Ramos (cell line): ENCODE results near the gene IFIT2.
"Not testable (repeated sequence)": the region's sequence is repeated elsewhere in the genome, so short reads cannot be mapped to it uniquely, and the experiment has no call there.

Experiments used
- in situ Hi-C: fragments of 300-500 bp; cut with MboI; formaldehyde crosslinking; loops from one replicate; pipeline ENCODE4 v1.14.3; 2022; ENCODE audit warnings: low sequenced_read_pairs; ENCODE audit not compliant: unreplicated experiment

The IFIT2 gene

DNA sequence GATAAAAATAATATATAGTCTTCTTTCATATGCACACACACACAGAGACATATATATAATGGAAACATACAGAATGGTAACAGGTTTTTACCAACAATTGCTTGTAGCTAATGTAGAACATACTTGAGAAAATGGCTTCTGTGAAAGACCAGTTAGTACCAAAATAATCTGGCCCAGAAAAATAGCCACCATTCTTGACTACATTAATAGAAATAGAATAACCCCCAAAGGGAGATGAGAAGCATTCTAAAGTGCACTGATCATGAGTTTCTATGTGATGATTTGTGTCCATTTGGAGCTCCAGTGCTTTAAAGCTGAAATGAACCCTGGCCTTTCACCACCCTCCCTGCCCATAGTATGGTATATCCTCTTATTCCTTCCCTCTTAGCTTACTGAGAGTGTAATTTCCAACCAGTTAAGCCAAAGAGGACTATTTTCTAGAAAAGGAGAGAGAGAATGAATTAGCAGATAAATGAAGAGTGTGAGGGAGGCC, 22.9 kb upstream of the IFIT2 start:
- in situ Hi-C loops = no loop called here

GRCh38 chr10:89279421-89279869, 22.4 kb upstream of the IFIT2 start:
- in situ Hi-C loops = no loop called here

GRCh38 chr10:89280508-89280907, 21.3 kb upstream of the IFIT2 start:
- in situ Hi-C loops = no loop called here

GRCh38 chr10:89281606-89282395, 20.0 kb upstream of the IFIT2 start:
- in situ Hi-C loops = no loop called here

DNA sequence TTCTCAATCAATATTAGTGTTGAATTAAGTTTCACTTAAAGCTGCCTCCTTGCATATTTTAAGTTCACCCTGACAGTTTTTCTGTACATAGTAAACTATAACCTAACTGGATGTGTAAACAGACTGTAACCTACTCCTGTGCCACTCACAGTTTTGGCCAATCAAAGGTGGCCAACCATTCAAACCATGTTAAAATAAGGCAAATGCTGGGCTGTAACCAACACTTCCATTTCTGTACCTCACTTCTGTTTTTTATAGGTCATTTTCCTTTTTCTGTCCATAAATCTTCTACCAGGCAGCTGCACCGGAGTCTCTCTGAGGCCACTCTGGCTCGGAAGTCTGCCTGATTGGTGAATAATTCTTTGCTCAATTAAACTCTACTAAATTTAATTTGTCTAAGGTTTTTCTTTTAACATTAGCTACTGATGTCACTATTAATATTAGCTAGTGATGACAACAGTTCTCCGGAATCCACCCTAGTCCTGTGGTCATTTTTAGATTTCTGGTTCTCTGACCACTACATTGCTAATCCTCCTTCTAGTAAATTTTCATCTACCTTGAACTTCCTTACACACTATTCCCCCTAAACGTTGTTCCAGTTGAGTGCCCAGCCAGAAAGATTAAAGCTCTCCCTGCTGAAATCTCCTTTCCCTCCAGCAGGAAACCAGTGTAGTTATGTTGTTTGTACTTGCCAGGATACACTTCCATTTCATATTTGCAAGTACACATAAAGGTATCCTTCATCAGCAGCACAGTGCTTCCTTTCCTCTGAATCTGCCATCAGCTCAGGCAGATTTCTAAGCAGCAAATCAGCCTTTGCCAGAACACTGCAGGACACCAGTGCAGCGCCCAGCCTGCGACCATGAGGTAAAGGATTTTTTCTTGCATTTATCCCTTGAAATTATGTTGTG, 18.6 kb upstream of the IFIT2 start:
- in situ Hi-C loops = no loop called here

- in situ Hi-C loops = no loop called here
Measured at GRCh38 chr10:89283936-89284475, 17.8 kb upstream of the IFIT2 start.

DNA sequence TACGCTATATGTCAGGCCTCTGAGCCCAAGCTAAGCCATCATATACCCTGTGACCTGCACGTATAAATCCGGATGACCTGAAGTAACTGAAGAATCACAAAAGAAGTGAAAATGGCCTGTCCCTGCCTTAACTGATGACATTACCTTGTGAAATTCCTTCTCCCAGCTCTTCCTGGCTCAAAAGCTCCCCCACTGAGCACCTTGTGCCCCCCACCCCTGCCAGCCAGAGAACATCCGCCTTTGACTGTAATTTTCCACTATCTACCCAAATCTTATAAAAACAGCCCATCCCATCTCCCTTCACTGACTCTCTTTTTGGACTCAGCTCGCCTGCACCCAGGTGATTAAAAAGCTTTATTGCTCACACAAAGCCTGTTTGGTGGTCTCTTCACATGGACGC, 17.1 kb upstream of the IFIT2 start:
- in situ Hi-C loops = not testable (repeated sequence)

DNA sequence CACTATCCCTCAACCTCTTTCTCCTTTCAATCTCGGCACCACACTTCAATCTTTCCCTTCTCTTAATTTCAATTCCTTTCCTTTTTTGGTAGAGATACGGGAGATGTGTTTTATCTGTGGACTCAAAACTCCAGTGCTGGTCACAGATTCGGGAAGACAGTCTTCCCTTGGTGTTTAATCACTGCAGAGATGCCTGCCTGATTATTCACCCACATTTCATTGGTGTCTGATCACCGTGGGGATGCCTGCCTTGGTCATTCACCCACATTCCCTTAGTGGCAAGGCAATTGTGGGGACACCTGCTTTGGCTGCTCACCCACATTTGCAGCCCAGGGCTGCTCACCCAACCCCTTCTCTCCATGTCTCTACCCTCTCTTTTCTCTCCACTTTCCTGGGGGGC, 16.5 kb upstream of the IFIT2 start:
- in situ Hi-C loops = not testable (repeated sequence)

GRCh38 chr10:89294721-89295239, 7.1 kb upstream of the IFIT2 start:
- in situ Hi-C loops = no loop called here

DNA sequence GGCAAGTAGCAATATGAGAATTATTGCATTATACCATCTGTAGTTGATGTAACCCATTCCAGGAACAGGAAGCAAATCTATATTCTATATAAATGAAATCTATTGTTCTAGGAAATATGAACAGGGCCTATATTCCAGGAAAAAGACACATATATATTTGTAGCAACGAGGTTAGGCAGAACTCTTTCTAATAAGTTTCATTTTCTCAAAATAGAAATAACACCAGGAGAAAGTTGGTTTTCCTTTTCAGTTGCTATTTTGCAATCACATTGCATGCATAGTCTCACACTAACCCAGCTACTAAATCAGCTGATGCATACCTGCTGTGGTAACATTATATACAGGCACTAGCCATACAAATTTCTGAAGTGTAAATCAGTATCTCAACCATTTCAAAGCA, 6.2 kb upstream of the IFIT2 start:
- in situ Hi-C loops = no loop called here

GRCh38 chr10:89296220-89296648, 5.6 kb upstream of the IFIT2 start:
- in situ Hi-C loops = no loop called here

- in situ Hi-C loops = no loop called here
Measured at GRCh38 chr10:89297356-89297755, 4.5 kb upstream of the IFIT2 start.

DNA sequence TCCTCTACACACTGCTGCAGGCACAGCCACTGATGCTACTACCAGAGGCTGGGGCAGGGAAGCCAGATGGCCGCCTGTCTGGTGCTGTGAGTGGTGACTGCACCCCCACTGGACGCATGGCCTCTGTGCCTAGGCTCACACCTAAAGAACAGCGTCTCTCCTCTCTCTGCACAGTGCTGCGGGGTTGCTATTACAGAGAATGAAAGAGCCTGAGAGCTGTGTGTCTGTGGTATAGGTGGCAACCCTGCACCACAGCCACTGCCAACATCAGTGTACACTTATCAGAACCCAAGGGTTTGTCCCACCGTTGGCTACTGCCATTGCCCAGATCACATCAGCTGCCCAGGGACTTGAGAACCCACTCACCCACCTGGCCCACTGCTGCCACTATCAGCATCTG, 4.1 kb upstream of the IFIT2 start:
- in situ Hi-C loops = no loop called here

DNA sequence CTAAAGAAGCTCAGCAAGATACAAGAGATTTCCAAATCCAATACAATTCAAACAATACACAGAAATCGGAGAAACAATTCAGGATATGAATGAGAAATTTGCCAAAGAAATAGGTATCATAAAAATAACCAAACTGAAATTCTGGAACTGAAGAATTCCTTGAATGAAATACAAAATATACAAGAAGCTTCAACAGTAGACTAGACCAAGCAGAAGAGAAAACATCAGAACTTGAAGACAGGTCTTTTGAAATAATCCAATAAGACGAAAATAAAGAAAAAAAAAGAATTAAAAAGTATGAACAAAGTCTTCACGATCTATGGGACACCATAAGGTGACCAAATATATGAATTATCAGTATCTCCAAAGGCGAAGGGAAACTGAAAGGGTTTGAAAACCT, 2.8 kb upstream of the IFIT2 start:
- in situ Hi-C loops = no loop called here

DNA sequence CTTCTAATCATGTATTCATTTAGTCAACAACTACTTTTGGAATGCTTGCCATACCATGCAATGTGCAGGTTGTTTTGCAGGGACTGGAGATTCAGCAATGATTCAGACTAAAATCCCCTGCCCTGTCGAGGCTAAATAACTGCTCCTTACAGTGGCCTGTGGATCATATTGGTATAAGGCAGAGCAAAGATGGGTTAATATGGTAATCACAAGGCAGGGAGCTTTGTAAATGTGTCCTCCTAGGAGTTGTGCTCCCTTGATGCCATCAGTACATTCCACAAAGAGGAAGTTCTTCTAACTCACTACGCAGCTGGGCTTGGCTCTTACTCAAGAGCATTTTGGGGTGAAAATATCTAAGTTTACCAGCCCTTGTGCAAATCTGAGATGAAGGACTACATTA, 614 bp upstream of the IFIT2 start:
- in situ Hi-C loops = no loop called here

GRCh38 chr10:89302625-89303024, 779 bp downstream of the IFIT2 start:
- in situ Hi-C loops = no loop called here

GRCh38 chr10:89303161-89303560, 1.3 kb downstream of the IFIT2 start:
- in situ Hi-C loops = no loop called here

DNA sequence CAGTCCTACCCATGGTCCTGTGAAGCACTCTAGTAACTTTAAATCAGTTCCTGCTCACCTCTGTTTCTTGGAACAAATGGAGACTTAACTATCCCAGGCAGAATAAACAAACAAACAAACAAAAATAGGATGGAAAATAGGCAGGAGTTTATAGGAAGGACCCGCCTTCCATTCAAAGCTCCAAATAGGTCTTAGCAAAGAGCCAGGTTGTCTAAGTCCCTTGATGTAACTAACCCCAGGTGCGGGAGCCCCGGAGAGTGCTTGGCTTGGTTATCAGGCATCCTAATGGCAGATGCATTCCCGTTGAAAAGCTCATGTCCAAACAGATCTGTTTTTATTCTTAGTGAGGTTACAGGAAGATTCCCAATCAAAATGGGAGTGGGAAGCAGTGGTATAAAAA, 2.2 kb downstream of the IFIT2 start:
- in situ Hi-C loops = no loop called here

DNA sequence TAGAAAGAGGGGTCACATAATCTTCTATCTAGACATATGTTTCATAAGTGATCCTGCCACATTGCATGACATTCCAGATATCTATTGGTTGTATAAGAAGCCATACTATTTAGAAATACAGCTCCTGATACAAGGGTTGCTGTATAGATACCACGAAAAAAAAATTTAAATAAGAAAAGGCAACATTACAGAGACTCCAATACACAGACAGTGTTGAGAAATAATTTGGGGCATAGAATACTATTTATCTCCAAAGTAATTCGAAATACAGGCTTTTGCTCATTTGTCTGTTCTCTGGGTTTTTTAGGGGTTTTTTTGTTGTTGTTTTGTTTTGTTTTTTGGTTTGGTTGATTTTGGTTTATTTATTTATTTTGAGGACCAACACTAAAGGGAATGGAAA, 2.6 kb downstream of the IFIT2 start:
- in situ Hi-C loops = no loop called here

DNA sequence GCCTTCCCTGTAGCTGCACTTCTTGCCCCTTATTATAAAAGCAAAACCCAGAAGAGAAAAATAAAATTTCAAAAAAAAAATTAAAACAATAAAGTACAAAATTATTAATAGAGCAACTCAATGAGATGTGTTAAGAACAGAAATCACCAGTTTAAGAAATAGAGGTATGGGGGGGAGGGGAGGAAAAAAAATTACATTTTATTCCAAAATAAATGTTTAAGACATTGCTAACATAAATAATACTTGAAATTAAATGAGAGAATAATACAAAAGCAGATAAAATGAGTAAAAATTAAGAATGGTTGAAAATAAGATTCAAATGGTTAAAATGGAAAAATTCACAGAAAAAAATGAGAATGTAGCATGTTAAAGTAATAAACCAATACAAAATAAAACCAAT, 3.1 kb downstream of the IFIT2 start:
- in situ Hi-C loops = no loop called here
